ENCODE measurements around the gene RSAD2. TPM values are rescaled to one million over a fixed set of nuclear protein-coding genes. Genes with fewer than 3 reads are reported as not detected.

Gene RSAD2
- total RNA-seq, 1 donor from 2014 or later: 9.5 TPM

GRCh38 chr2:6943523-6943922, 65.9 kb downstream of the RSAD2 start:
- H3K27ac ChIP-seq (ENCODE audit: low read depth, low read length): no peak overlapping the region
- DNase-seq (ENCODE audit: low read depth) (no peak), FAIRE-seq (no peak)
- no peak overlapping the region for H3K4me3 ChIP-seq (ENCODE audit: insufficient read depth, low read depth, low read length)
- H3K9me3 Mint-ChIP-seq (ENCODE audit: unreplicated experiment): no peaks in the 10 kb centered on the region
- peaks cover 4% of the 10 kb centered on the region for H3K4me1 Mint-ChIP-seq (ENCODE audit: low read depth, unreplicated experiment)
- no peak overlapping the region for H3K9ac ChIP-seq (ENCODE audit: low read length)
- no peak overlapping the region for H2AFZ ChIP-seq (ENCODE audit: low read depth, low read length)
- peaks cover 14% of the 10 kb centered on the region for H3K36me3 Mint-ChIP-seq (ENCODE audit: low read depth, unreplicated experiment)
- H3K4me3 Mint-ChIP-seq (ENCODE audit: unreplicated experiment): no peak overlapping the region
- no peaks in the 10 kb centered on the region for H3K9me3 ChIP-seq (ENCODE audit: insufficient read depth, low read depth, low read length)
- no peaks in the 10 kb centered on the region for H3K27me3 Mint-ChIP-seq (ENCODE audit: low read depth, unreplicated experiment)
- H3K4me1 ChIP-seq (ENCODE audit: insufficient read depth, low read length): peaks cover 7% of the 10 kb centered on the region
- H3K79me2 ChIP-seq (ENCODE audit: insufficient read depth, low read length): no peaks in the 10 kb centered on the region
- H3K27me3 ChIP-seq (ENCODE audit: insufficient read depth, low read length): peaks cover 30% of the 10 kb centered on the region
- H3K36me3 ChIP-seq (ENCODE audit: insufficient read depth, low read length): no peaks in the 10 kb centered on the region
- no peak overlapping the region for H3K4me2 ChIP-seq (ENCODE audit: low read length)
- H4K20me1 ChIP-seq (ENCODE audit: insufficient read depth, low read length): peaks cover 27% of the 10 kb centered on the region
- TF ChIP-seq CTCF (IDR thresholded peaks at IDR 0.05; ENCODE audit: insufficient read depth, low read depth, low read length) (no peak), EZH2 (IDR thresholded peaks at IDR 0.05; ENCODE audit: insufficient read depth, low read length) (no peak)
- H3K27ac Mint-ChIP-seq (ENCODE audit: unreplicated experiment): no peak overlapping the region

GRCh38 chr2:6943971-6944370, 66.4 kb downstream of the RSAD2 start:
- H3K4me3 ChIP-seq (ENCODE audit: insufficient read depth, low read depth, low read length): no peak overlapping the region
- Mint-ChIP-seq H3K4me1 (ENCODE audit: low read depth, unreplicated experiment) (peaks cover 4% of the 10 kb centered on the region), H3K36me3 (ENCODE audit: low read depth, unreplicated experiment) (peaks cover 14% of the 10 kb centered on the region), H3K27ac (ENCODE audit: unreplicated experiment) (no peak overlapping the region), H3K27me3 (ENCODE audit: low read depth, unreplicated experiment) (no peaks in the 10 kb centered on the region), H3K4me3 (ENCODE audit: unreplicated experiment) (no peak overlapping the region), H3K9me3 (ENCODE audit: unreplicated experiment) (no peaks in the 10 kb centered on the region)
- TF ChIP-seq CTCF (IDR thresholded peaks at IDR 0.05; ENCODE audit: insufficient read depth, low read depth, low read length): no peak
- TF ChIP-seq EZH2 (IDR thresholded peaks at IDR 0.05; ENCODE audit: insufficient read depth, low read length): no peak
- no peak overlapping the region for H3K4me2 ChIP-seq (ENCODE audit: low read length)
- H3K27me3 ChIP-seq (ENCODE audit: insufficient read depth, low read length): peaks cover 33% of the 10 kb centered on the region
- H3K9ac ChIP-seq (ENCODE audit: low read length): no peak overlapping the region
- no peak overlapping the region for H3K27ac ChIP-seq (ENCODE audit: low read depth, low read length)
- H3K79me2 ChIP-seq (ENCODE audit: insufficient read depth, low read length): no peaks in the 10 kb centered on the region
- no peak overlapping the region for H2AFZ ChIP-seq (ENCODE audit: low read depth, low read length)
- DNase-seq (ENCODE audit: low read depth) (no peak), FAIRE-seq (no peak)
- peaks cover 7% of the 10 kb centered on the region for H3K4me1 ChIP-seq (ENCODE audit: insufficient read depth, low read length)
- H3K36me3 ChIP-seq (ENCODE audit: insufficient read depth, low read length): no peaks in the 10 kb centered on the region
- H3K9me3 ChIP-seq (ENCODE audit: insufficient read depth, low read depth, low read length): no peaks in the 10 kb centered on the region
- H4K20me1 ChIP-seq (ENCODE audit: insufficient read depth, low read length): peaks cover 27% of the 10 kb centered on the region

- Histone ChIP-seq H4K20me1 (ENCODE audit: insufficient read depth, low read length) (peaks cover 27% of the 10 kb centered on the region), H2AFZ (ENCODE audit: low read depth, low read length) (no peak overlapping the region), H3K4me3 (ENCODE audit: insufficient read depth, low read depth, low read length) (no peak overlapping the region), H3K4me1 (ENCODE audit: insufficient read depth, low read length) (peaks cover 7% of the 10 kb centered on the region), H3K9me3 (ENCODE audit: insufficient read depth, low read depth, low read length) (no peaks in the 10 kb centered on the region), H3K9ac (ENCODE audit: low read length) (no peak overlapping the region), H3K4me2 (ENCODE audit: low read length) (no peak overlapping the region), H3K79me2 (ENCODE audit: insufficient read depth, low read length) (no peaks in the 10 kb centered on the region), H3K27me3 (ENCODE audit: insufficient read depth, low read length) (peaks cover 33% of the 10 kb centered on the region), H3K36me3 (ENCODE audit: insufficient read depth, low read length) (no peaks in the 10 kb centered on the region), H3K27ac (ENCODE audit: low read depth, low read length) (no peak overlapping the region)
- Mint-ChIP-seq H3K4me3 (ENCODE audit: unreplicated experiment) (no peak overlapping the region), H3K27ac (ENCODE audit: unreplicated experiment) (no peak overlapping the region), H3K27me3 (ENCODE audit: low read depth, unreplicated experiment) (no peaks in the 10 kb centered on the region), H3K4me1 (ENCODE audit: low read depth, unreplicated experiment) (peaks cover 4% of the 10 kb centered on the region), H3K36me3 (ENCODE audit: low read depth, unreplicated experiment) (peaks cover 14% of the 10 kb centered on the region), H3K9me3 (ENCODE audit: unreplicated experiment) (no peaks in the 10 kb centered on the region)
- DNase-seq (ENCODE audit: low read depth): no peak
- no peak for FAIRE-seq
- no peak for TF ChIP-seq EZH2 (IDR thresholded peaks at IDR 0.05; ENCODE audit: insufficient read depth, low read length)
- TF ChIP-seq CTCF (IDR thresholded peaks at IDR 0.05; ENCODE audit: insufficient read depth, low read depth, low read length): no peak
These were observed 67.0 kb downstream of the RSAD2 start for GRCh38 chr2:6944555-6944954.

Data from astrocyte (in vitro differentiated cells and primary cell).